CD4-positive, CD25-positive, alpha-beta regulatory T cell (primary cell): ENCODE results near the gene DAPL1. TPM values are rescaled to one million over a fixed set of nuclear protein-coding genes. Genes with fewer than 3 reads are reported as not detected.

Experiments used
- ATAC-seq, 2 donors: fragments of 150-1000 bp; cut with Tn5 transposase; one replicate each; pipeline ENCODE4 v1.10.0; 2021; ENCODE audit warnings: low read depth in 2 of 2, moderate number of reproducible peaks in 2 of 2, moderate library complexity in 1 of 2
- DNase-seq, 3 donors: peaks; one replicate each; pipeline versions ENCODE4 v3.0.0 to v3.0.0-alpha.2; 2012 to 2022; ENCODE audit warnings: mixed read lengths in 1 of 3
- H3K27ac ChIP-seq: one replicate; pipeline ENCODE4 v1.7.0; 2013; ENCODE audit warnings: mild to moderate bottlenecking, low read length; ENCODE audit not compliant: insufficient read depth, poor library complexity, severe bottlenecking
- H3K27me3 ChIP-seq: one replicate; pipeline ENCODE4 v1.7.0; 2013; ENCODE audit warnings: low read length; ENCODE audit not compliant: control insufficient read depth, insufficient read depth
- H3K36me3 ChIP-seq: one replicate; pipeline ENCODE4 v1.7.0; 2013; ENCODE audit warnings: mild to moderate bottlenecking, low read length, moderate library complexity; ENCODE audit not compliant: control insufficient read depth, insufficient read depth
- H3K4me1 ChIP-seq: 2 replicates; pipeline ENCODE4 v1.7.0; 2013; ENCODE audit warnings: mild to moderate bottlenecking, low read length; ENCODE audit not compliant: insufficient read depth, control insufficient read depth, poor library complexity, severe bottlenecking
- H3K4me3 ChIP-seq: one replicate; pipeline ENCODE4 v1.7.0; 2013; ENCODE audit warnings: low read depth, mild to moderate bottlenecking, low read length, moderate library complexity
- H3K9me3 ChIP-seq, 2 experiments: 1 replicate in 1 of 2; 2 replicates in 1 of 2; pipeline ENCODE4 v1.7.0; 2013; ENCODE audit warnings: low read length in 2 of 2, mild to moderate bottlenecking in 1 of 2, moderate library complexity in 1 of 2; ENCODE audit not compliant: control insufficient read depth in 2 of 2
- H3K27ac Mint-ChIP-seq, 3 donors: one replicate each; pipeline ENCODE4 v1.8.0; 2020 to 2022; ENCODE audit warnings: mild to moderate bottlenecking in 3 of 3, mixed read lengths in 3 of 3, moderate library complexity in 2 of 3
- H3K27me3 Mint-ChIP-seq: one replicate; pipeline ENCODE4 v1.8.0; 2022; ENCODE audit warnings: mild to moderate bottlenecking, mixed read lengths
- H3K36me3 Mint-ChIP-seq: one replicate; pipeline ENCODE4 v1.8.0; 2020; ENCODE audit warnings: mixed read lengths
- H3K4me1 Mint-ChIP-seq, 4 donors: one replicate each; pipeline ENCODE4 v1.8.0; 2020 to 2022; ENCODE audit warnings: mixed read lengths in 4 of 4, mild to moderate bottlenecking in 1 of 4
- H3K4me3 Mint-ChIP-seq, 4 donors: one replicate each; pipeline ENCODE4 v1.8.0; 2020 to 2022; ENCODE audit warnings: mild to moderate bottlenecking in 4 of 4, mixed read lengths in 4 of 4, moderate library complexity in 3 of 4
- H3K9me3 Mint-ChIP-seq, 7 donors: one replicate each; pipeline ENCODE4 v1.8.0; 2020 to 2022; ENCODE audit warnings: mixed read lengths in 7 of 7, mild to moderate bottlenecking in 3 of 7, moderate library complexity in 2 of 7
- polyA plus RNA-seq, 4 donors: library from polyadenylated mRNA; unstranded; fragments of 300-500 nt; fragmentation: Illumina TruSeq; gene quantifications; one replicate each; pipeline ENCODE4 v1.2.3, GENCODE V29; 2021
- total RNA-seq: library from RNA; stranded (reverse); gene quantifications from one replicate; pipeline ENCODE4 v1.2.3, GENCODE V29; 2022

Gene DAPL1
- total RNA-seq, result not detected
- polyA plus RNA-seq, result not detected

GRCh38 chr2:158795195-158795924 is at the start of gene DAPL1:
DAPL1 (plus strand) TSS chr2:158795317; CDS start chr2:158795373, 56 bp downstream.
- DNase-seq (no peak), ATAC-seq (no peak)
- Histone ChIP-seq H3K9me3 (no peaks in the 10 kb centered on the region), H3K4me1 (no peaks in the 10 kb centered on the region), H3K4me3 (no peak within 1 kb of the TSS), H3K36me3 (no peaks in the 10 kb centered on the region), H3K27ac (no peak within 1 kb of the TSS), H3K27me3 (peaks cover 2% of the 10 kb centered on the region)
- H3K27me3 Mint-ChIP-seq, result peaks cover 10% of the 10 kb centered on the region
- H3K9me3 Mint-ChIP-seq, result peaks cover 0 to 5% (median 0%) of the 10 kb centered on the region in 7 donors
- no peaks in the 10 kb centered on the region for H3K4me1 Mint-ChIP-seq
- H3K36me3 Mint-ChIP-seq, result no peaks in the 10 kb centered on the region
- H3K4me3 Mint-ChIP-seq, result no peak within 1 kb of the TSS
- H3K27ac Mint-ChIP-seq, result no peak within 1 kb of the TSS

DNA sequence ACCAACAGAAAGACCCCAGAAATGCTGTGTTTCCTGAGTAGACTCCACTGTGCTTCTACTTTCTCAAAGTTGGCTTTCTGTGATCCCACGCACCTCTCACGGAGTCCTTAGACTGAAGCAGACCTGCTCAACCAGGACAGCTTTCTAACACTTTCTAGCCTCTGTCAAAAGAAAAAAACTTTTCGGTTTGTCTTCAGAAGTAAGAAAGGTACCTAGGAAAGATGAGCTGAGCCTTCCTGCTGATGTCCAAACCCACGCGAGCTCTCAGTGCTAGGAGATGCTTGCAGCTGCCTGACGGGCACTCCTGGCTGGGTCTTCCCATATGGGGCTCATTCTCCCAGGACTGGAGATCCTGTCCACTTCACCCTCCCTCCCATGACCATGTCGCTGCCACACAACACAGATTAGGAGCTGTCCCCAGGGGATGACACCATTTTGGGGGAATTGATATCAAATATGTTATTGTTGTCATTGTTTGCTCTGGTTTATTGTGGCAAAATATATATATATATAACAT is 49.2 kb upstream of the DAPL1 start:
- ATAC-seq (no peak), DNase-seq (no peak)
- Histone ChIP-seq H3K27ac (no peak overlapping the region), H3K36me3 (no peaks in the 10 kb centered on the region), H3K4me1 (no peaks in the 10 kb centered on the region), H3K27me3 (no peaks in the 10 kb centered on the region), H3K4me3 (no peak overlapping the region), H3K9me3 (no peaks in the 10 kb centered on the region)
- peak overlapping the region in 1 of 3 donors; percentile 49 for H3K27ac Mint-ChIP-seq
- no peaks in the 10 kb centered on the region for H3K36me3 Mint-ChIP-seq
- peaks cover 16% of the 10 kb centered on the region for H3K27me3 Mint-ChIP-seq
- H3K4me1 Mint-ChIP-seq, result no peaks in the 10 kb centered on the region
- no peaks in the 10 kb centered on the region for H3K9me3 Mint-ChIP-seq
- H3K4me3 Mint-ChIP-seq, result no peak overlapping the region

DNA sequence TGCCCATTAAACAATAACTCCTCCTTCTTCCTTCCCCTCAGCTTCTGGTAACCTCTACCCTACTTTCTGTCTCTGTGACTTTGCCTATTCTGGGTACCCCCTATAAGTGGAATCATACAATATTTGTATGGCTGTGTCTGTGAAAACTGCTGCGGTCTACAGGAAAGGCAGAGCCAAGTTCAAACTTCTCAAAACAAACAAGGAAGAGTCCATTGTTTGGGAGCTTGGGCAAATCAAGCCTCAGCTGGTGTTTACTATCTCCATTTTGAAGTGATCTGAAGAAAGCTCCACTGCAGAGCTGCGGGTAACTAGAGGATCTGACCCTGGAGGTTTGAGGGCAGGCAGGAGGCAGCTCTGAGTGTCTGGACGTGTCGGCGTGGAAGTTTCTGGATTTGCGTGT is 48.6 kb upstream of the DAPL1 start:
- Histone ChIP-seq H3K27me3 (no peaks in the 10 kb centered on the region), H3K36me3 (no peaks in the 10 kb centered on the region), H3K4me1 (no peaks in the 10 kb centered on the region), H3K4me3 (no peak overlapping the region), H3K9me3 (no peaks in the 10 kb centered on the region), H3K27ac (no peak overlapping the region)
- H3K27ac Mint-ChIP-seq, result no peak overlapping the region
- H3K27me3 Mint-ChIP-seq, result peaks cover 16% of the 10 kb centered on the region
- no peaks in the 10 kb centered on the region for H3K4me1 Mint-ChIP-seq
- ATAC-seq (no peak), DNase-seq (no peak)
- no peak overlapping the region for H3K4me3 Mint-ChIP-seq
- H3K9me3 Mint-ChIP-seq, result no peaks in the 10 kb centered on the region
- no peaks in the 10 kb centered on the region for H3K36me3 Mint-ChIP-seq

- Histone ChIP-seq H3K36me3 (no peaks in the 10 kb centered on the region), H3K4me3 (no peak overlapping the region), H3K4me1 (no peaks in the 10 kb centered on the region), H3K9me3 (no peaks in the 10 kb centered on the region), H3K27me3 (no peaks in the 10 kb centered on the region), H3K27ac (no peak overlapping the region)
- Mint-ChIP-seq H3K36me3 (no peaks in the 10 kb centered on the region), H3K4me3 (no peak overlapping the region), H3K27me3 (peaks cover 16% of the 10 kb centered on the region), H3K27ac (no peak overlapping the region), H3K9me3 (no peaks in the 10 kb centered on the region), H3K4me1 (no peaks in the 10 kb centered on the region)
- ATAC-seq, result no peak
- no peak for DNase-seq
These were observed 47.8 kb upstream of the DAPL1 start for GRCh38 chr2:158747281-158747680.

GRCh38 chr2:158748926-158749590 is 46.1 kb upstream of the DAPL1 start:
- H3K27ac ChIP-seq, result no peak overlapping the region
- Mint-ChIP-seq H3K9me3 (no peaks in the 10 kb centered on the region), H3K36me3 (no peaks in the 10 kb centered on the region), H3K4me3 (no peak overlapping the region), H3K27me3 (peaks cover 11% of the 10 kb centered on the region), H3K27ac (no peak overlapping the region), H3K4me1 (no peaks in the 10 kb centered on the region)
- no peaks in the 10 kb centered on the region for H3K9me3 ChIP-seq
- H3K4me3 ChIP-seq, result no peak overlapping the region
- ATAC-seq, result no peak
- DNase-seq, result no peak
- no peaks in the 10 kb centered on the region for H3K27me3 ChIP-seq
- H3K36me3 ChIP-seq, result no peaks in the 10 kb centered on the region
- no peaks in the 10 kb centered on the region for H3K4me1 ChIP-seq

GRCh38 chr2:158750458-158751125 is 44.5 kb upstream of the DAPL1 start:
- Histone ChIP-seq H3K4me3 (no peak overlapping the region), H3K27ac (no peak overlapping the region), H3K27me3 (no peaks in the 10 kb centered on the region), H3K4me1 (no peaks in the 10 kb centered on the region), H3K36me3 (no peaks in the 10 kb centered on the region), H3K9me3 (no peaks in the 10 kb centered on the region)
- Mint-ChIP-seq H3K27ac (no peak overlapping the region), H3K9me3 (no peaks in the 10 kb centered on the region), H3K4me3 (no peak overlapping the region), H3K27me3 (peaks cover 8% of the 10 kb centered on the region), H3K4me1 (no peaks in the 10 kb centered on the region), H3K36me3 (no peaks in the 10 kb centered on the region)
- ATAC-seq (no peak), DNase-seq (no peak)

GRCh38 chr2:158753641-158754611 is 41.2 kb upstream of the DAPL1 start:
- ATAC-seq (peak in 1 of 2 donors; percentile 50), DNase-seq (peak; percentile 3 to 55 (median 31))
- no peak overlapping the region for H3K27ac ChIP-seq
- H3K36me3 ChIP-seq, result no peaks in the 10 kb centered on the region
- Mint-ChIP-seq H3K9me3 (no peaks in the 10 kb centered on the region), H3K36me3 (no peaks in the 10 kb centered on the region), H3K4me3 (no peak overlapping the region), H3K4me1 (no peaks in the 10 kb centered on the region), H3K27me3 (peaks cover 8% of the 10 kb centered on the region), H3K27ac (no peak overlapping the region)
- H3K4me3 ChIP-seq, result no peak overlapping the region
- H3K27me3 ChIP-seq, result no peaks in the 10 kb centered on the region
- no peaks in the 10 kb centered on the region for H3K9me3 ChIP-seq
- no peaks in the 10 kb centered on the region for H3K4me1 ChIP-seq
